Hippocampal formation (tissue), 2 donors: ENCODE data around the gene SERTAD2.

Experiments
- DNase-seq, 2 donors: peaks; one replicate each; lab custom pipeline; 2025; lab: John Stamatoyannopoulos, UW

The SERTAD2 gene

GRCh38 chr2:64608867-64609226, 44.9 kb downstream of the SERTAD2 start:
- peak in 1 of 2 donors; percentile 40 for DNase-seq

GRCh38 chr2:64607381-64608304, 46.1 kb downstream of the SERTAD2 start:
- no peak for DNase-seq

GRCh38 chr2:64606479-64607363, 47.0 kb downstream of the SERTAD2 start:
- DNase-seq = peak in 1 of 2 donors; percentile 46

DNA sequence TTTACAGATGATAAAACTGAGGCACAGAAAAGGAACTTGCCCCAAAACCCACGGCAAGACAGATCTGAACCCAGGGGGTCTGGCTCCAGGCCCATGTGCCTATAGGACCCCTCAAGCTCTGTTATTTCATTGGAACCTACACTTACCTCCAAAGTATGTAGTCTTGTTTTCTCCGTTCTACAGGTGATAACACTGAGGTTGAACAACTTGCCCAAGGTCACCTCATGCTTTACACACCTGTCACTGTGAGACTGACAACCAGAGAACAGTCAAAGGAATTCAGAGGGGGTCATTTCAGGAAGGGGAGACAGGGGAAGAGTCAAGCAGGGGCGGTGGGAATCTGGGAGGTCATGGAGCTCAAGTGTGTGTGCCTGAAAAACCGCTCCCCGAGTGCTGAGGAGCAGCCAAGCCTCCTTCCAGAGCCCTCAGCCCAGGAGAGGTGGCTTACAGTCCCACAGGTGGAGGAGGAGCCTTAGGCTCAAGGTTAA, 47.7 kb downstream of the SERTAD2 start:
- DNase-seq = no peak

DNA sequence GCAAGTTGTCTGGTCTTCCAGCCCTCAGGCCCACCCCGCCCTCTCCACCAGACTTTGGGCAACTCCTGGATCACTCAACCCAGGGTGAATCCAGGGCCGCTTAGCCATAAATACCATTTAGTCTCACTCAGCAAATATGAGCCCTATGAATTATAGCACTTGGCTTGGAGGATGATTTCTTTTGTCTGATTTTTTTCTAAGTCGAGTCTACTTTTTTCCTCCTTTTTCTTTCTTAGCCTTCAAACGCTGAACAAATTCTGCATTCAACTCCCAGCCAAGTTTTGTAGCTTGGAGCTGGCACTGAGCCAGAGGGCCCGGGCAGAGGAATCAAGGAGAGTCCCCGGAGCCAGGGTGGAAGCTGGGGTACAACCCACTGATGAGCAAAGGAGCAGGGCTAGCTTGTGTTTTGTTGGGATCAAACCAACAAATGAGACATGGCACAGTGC, 48.7 kb downstream of the SERTAD2 start:
- no peak for DNase-seq

DNA sequence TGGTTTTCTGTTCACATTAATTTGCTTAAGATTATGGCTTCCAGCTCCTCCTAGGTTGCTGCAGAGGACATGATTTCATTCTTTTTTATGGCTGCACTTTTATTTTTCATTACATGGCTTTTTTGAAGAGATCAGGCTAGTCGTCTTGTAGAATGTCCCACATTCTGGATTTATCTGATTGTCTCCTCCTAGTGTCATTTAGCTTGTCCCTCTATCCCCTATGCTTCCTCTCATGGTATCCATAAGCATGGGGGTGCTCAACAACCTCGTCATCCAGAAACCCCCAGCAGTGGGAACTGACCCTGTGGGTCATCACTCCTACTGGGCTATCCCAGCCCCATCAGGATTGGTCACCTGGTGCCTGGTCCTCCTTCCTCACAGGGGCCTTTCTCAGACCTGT, 49.6 kb downstream of the SERTAD2 start:
- DNase-seq = no peak

DNA sequence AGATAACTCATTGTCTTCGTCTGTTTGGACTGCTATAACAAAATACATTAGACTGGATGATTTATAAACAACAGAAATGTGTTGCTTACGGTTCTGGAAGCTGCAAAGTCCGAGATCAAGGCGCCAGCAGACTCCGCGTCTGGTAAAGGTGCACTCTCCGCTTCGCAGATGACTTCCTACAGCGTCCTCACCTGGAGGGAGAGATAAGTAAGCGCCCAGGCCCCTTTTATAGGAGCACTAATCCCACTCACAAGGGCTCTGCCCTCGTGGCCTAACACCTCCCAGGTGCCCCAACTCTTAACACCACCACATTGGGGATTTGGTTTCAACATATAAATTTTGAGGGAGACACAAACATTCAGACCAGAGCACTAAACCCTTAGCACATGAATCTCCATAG, 51.3 kb downstream of the SERTAD2 start:
- DNase-seq = no peak

- no peak for DNase-seq
Measured at GRCh38 chr2:64601785-64602391, 51.8 kb downstream of the SERTAD2 start.

DNA sequence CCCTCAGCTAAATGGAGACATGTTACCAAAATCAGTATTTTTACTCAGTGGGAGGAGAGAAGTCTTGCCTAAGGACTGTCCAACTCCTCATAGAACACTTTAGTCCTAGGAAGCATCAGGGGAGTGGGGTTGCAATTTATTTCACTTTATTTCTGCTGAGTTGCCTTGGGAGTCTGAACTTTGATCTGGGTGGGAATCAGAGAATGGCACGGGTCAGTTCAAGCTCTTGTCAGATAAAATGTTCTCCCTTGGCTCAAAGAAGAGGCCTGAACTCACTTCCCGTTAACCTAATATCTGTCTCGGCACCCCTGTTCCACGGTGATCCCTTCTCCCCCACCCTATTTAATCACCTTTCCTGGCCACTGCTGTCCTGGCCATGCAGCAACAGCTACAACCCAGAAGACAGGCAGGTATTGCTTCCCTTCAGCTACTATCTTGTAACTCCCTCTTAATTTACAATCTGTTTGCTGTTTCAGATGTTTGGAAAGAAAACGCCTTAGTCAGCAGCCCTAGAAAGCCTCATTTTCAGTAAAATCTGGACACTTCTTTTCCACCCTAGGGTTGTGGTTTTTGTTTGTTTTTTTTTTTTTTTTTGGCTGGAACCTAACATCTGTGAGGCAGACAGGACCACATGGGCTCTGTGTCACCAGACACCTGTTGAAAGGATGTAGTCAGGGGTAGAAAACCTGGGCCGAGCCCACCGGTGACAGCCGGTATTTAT, 52.5 kb downstream of the SERTAD2 start:
- no peak for DNase-seq

DNA sequence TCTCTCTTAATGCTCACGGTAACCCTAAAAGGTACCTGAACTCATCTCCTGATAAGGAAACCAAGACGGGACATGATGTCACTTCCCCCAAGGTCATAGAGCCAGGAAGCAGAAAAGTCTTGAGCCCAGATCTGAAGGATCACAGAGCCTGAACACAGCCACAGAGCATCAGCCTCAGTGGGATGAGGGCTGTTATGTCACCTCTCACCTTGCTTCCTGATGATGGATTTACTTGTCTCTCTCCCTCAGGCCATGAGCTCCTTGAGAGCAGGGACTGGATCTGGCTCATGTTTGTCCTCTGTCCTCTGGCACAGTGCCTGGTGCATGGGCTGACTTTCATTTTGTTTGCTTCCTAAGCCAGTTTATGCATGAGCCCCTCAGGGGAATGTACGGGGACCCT, 54.2 kb downstream of the SERTAD2 start:
- no peak for DNase-seq

DNA sequence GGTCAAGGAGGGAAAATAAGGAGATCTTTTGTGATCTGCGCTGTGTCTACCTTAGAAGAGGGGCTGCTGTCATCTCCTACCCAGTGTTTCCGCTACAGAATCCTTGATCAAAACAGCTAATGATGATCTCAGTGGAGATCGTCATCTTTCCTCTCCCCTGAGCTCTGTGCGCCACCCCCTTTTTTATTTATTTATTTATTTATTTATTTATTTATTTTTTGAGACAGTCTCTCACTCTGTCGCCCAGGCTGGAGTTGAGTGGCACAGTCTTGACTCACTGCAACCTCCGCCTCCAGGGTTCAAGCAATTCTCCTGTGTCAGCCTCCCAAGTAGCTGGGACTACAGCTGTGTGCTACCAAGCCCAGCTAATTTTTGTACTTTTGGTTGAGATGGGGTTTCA, 55.5 kb downstream of the SERTAD2 start:
- DNase-seq = no peak

GRCh38 chr2:64595397-64596176, 58.1 kb downstream of the SERTAD2 start:
- peak in 1 of 2 donors; percentile 22 for DNase-seq

- no peak for DNase-seq
Measured at GRCh38 chr2:64594226-64594989, 59.3 kb downstream of the SERTAD2 start.

DNA sequence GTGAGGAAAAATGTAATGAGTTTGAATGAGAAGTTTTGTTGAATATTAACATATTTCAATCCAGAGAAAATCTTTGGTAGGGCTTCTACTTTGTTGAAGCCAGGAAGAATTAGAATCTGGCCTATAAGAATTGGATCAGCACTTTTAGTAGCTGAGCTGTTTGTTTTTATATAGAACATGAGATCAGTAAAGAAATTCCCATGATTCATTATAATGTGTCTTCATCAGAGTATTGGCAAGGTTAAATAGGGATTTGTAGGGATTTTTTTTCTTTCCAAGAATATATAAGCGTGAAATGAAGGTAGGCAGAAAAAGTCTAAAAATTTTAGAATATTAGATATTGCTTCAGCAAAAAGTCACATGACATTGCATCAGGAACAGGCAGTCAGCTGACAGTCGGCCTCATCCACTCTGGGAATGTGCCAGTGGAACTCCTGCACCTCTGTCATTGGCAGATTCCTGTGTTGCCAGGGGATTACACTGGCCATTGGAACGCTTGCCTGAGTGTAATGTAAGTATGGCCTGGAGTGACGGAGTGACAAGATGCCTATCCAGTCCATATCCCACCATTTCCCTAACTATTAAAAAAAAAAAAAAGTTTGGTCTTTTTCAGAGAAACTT, 60.6 kb downstream of the SERTAD2 start:
- DNase-seq = no peak

- no peak for DNase-seq
Measured at GRCh38 chr2:64591188-64591587, 62.5 kb downstream of the SERTAD2 start.

- no peak for DNase-seq
Measured at GRCh38 chr2:64587561-64587960, 66.2 kb downstream of the SERTAD2 start.

DNA sequence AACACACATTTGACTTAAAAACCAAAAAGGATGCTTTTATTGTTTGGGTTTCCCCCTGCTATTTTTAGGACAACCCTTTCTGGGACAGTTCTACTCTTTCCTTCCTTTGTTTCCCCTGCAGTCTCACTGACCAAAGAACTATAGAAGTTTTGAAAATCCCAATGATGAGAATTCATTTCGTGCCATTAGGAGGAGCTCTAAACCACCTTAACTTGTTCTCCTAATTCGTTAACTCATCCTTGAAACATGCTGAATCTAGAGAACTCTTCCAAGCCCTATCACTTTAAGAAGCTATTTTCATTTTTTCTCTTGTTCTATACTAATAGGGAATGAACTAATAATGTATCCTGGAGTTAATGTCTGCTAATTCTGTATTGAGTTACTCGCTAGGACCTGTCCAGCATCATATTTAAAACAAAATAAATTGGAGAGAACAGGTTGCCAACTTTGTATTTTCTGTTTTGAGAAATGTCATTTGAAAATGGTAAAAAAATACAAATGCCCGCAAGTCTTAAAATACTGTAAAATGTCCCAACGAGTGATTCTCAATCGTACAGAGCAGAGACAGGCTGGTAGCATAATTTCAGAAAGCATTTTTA, 66.7 kb downstream of the SERTAD2 start:
- peak in 1 of 2 donors; percentile 83 for DNase-seq

DNA sequence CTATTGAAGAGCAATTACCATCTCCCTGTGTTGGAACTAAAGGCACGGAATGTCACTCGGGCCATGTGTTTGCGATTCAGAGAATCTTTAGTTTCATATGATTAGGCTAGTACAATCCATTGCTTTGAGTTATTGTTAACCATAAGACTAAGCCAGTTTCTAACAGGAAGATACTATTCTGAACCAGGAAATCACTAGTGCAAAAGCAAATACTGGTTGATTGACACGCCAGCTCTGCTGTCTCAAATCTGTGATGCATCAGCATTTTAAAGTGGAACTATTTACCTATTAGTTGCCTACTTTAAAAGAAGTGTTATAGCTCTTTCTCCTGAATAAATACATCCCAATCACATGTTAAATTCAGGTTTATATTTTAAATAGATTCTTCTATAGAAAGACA, 67.7 kb downstream of the SERTAD2 start:
- no peak for DNase-seq

- no peak for DNase-seq
Measured at GRCh38 chr2:64582774-64583340, 70.9 kb downstream of the SERTAD2 start.
